GM23338 (cell line): ENCODE results near the gene YIF1A. TPM values are rescaled to one million over a fixed set of nuclear protein-coding genes. Genes with fewer than 3 reads are reported as not detected.
A peak's percentile ranks its signal among the peaks of the same experiment; 100 is the strongest.

Experiments
- ATAC-seq: fragments of 200-7000 bp; cut with Tn5 transposase; 3 replicates; pipeline ENCODE4 v1.9.1; 2020
- DNase-seq: peaks from one replicate; pipeline ENCODE4 v3.0.0-alpha.2; 2015; ENCODE audit warnings: low spot score
- H2AFZ ChIP-seq: fragments of 200-600 bp; sonication (generic); 2 replicates; pipeline ENCODE4 v1.8.0; 2016; ENCODE audit warnings: antibody characterized with exemption, mild to moderate bottlenecking, moderate library complexity
- H3F3A ChIP-seq: fragments of 200-600 bp; sonication (generic); replicated peaks from 2 replicates; pipeline ENCODE4 v1.8.0; 2017; ENCODE audit warnings: antibody characterized with exemption, mixed run types, low read depth
- H3K27ac ChIP-seq: fragments of 200-600 bp; sonication (generic); 2 replicates; pipeline ENCODE4 v1.6.1; 2016; ENCODE audit warnings: low read depth
- H3K27me3 ChIP-seq: fragments of 200-600 bp; sonication (generic); 2 replicates; pipeline ENCODE4 v1.8.0; 2016; ENCODE audit warnings: mild to moderate bottlenecking, mixed run types, moderate library complexity; ENCODE audit not compliant: insufficient read depth
- H3K36me3 ChIP-seq: fragments of 200-600 bp; sonication (generic); 2 replicates; pipeline ENCODE4 v1.8.0; 2016; ENCODE audit warnings: mild to moderate bottlenecking; ENCODE audit not compliant: insufficient read depth
- H3K4me1 ChIP-seq: fragments of 200-600 bp; sonication (generic); 2 replicates; pipeline ENCODE4 v1.8.0; 2016; ENCODE audit warnings: mild to moderate bottlenecking, moderate library complexity; ENCODE audit not compliant: insufficient read depth
- H3K4me2 ChIP-seq: fragments of 200-600 bp; sonication (generic); 2 replicates; pipeline ENCODE4 v1.7.1; 2017; ENCODE audit warnings: mixed run types
- H3K4me3 ChIP-seq: fragments of 200-600 bp; sonication (generic); 2 replicates; pipeline ENCODE4 v1.6.1; 2016; ENCODE audit warnings: mixed run types
- H3K79me2 ChIP-seq: fragments of 200-600 bp; sonication (generic); replicated peaks from 2 replicates; pipeline ENCODE4 v1.8.0; 2017; ENCODE audit warnings: mild to moderate bottlenecking; ENCODE audit not compliant: insufficient read depth
- H3K9me2 ChIP-seq: fragments of 200-600 bp; sonication (generic); 2 replicates; pipeline ENCODE4 v1.8.0; 2017; ENCODE audit not compliant: insufficient read depth
- H4K20me1 ChIP-seq: fragments of 200-600 bp; sonication (generic); replicated peaks from 2 replicates; pipeline ENCODE4 v1.8.0; 2017; ENCODE audit warnings: mild to moderate bottlenecking; ENCODE audit not compliant: insufficient read depth
- H3K27ac Mint-ChIP-seq: 2 replicates; pipeline ENCODE4 v1.8.0; 2020; ENCODE audit warnings: inconsistent platforms, mild to moderate bottlenecking, moderate library complexity, mixed read lengths
- H3K27me3 Mint-ChIP-seq: 3 replicates; pipeline ENCODE4 v1.8.0; 2022; ENCODE audit warnings: low read depth, mild to moderate bottlenecking, moderate library complexity, mixed read lengths, inconsistent platforms; ENCODE audit not compliant: insufficient read depth, poor library complexity
- H3K36me3 Mint-ChIP-seq: 3 replicates; pipeline ENCODE4 v1.8.0; 2021; ENCODE audit warnings: low read depth, mild to moderate bottlenecking, inconsistent platforms, moderate library complexity, mixed read lengths
- H3K4me1 Mint-ChIP-seq: 3 replicates; pipeline ENCODE4 v1.8.0; 2020; ENCODE audit warnings: mild to moderate bottlenecking, inconsistent platforms, mixed read lengths
- H3K4me3 Mint-ChIP-seq: 3 replicates; pipeline ENCODE4 v1.8.0; 2021; ENCODE audit warnings: moderate library complexity, mild to moderate bottlenecking, inconsistent platforms, mixed read lengths
- H3K9me3 Mint-ChIP-seq: 3 replicates; pipeline ENCODE4 v1.8.0; 2020; ENCODE audit warnings: moderate library complexity, mild to moderate bottlenecking, inconsistent platforms, mixed read lengths
- CREB1 ChIP-seq: fragments of 250-450 bp; sonication (Bioruptor Pico); IDR thresholded peaks from 2 replicates; pipeline ENCODE4 v1.5.0; 2020; ENCODE audit warnings: low read depth, mild to moderate bottlenecking, moderate library complexity
- CTCF ChIP-seq, 2 experiments: fragments of 200-600 bp in 1 of 2; sonication (generic) in 1 of 2; conservative IDR thresholded peaks; 2 replicates each; pipeline versions ENCODE4 v1.5.1 to v1.6.1; 2016 to 2017; ENCODE audit warnings: antibody characterized with exemption in 2 of 2, low read depth in 2 of 2, mild to moderate bottlenecking in 2 of 2, moderate library complexity in 1 of 2
- ETS1 ChIP-seq: IDR thresholded peaks from 2 replicates; pipeline ENCODE4 v1.6.1; 2016; ENCODE audit warnings: antibody characterized with exemption
- EZH2 ChIP-seq: fragments of 200-600 bp; sonication (generic); IDR thresholded peaks from one replicate; pipeline ENCODE4 v1.8.0; 2017; ENCODE audit warnings: antibody characterized with exemption, mild to moderate bottlenecking, low read depth; ENCODE audit not compliant: unreplicated experiment
- JUNB ChIP-seq: IDR thresholded peaks from one replicate; pipeline ENCODE4 v1.6.1; 2016; ENCODE audit warnings: antibody characterized with exemption; ENCODE audit not compliant: unreplicated experiment
- POLR2AphosphoS5 ChIP-seq: IDR thresholded peaks from 2 replicates; pipeline ENCODE4 v1.6.1; 2016; ENCODE audit warnings: antibody characterized with exemption, low read depth
- ZNF462 ChIP-seq: fragments of 250-450 bp; sonication (Bioruptor Pico); IDR thresholded peaks from 2 replicates; pipeline ENCODE4 v1.5.0; 2020; ENCODE audit warnings: mild to moderate bottlenecking, moderate library complexity
- polyA plus RNA-seq: library from polyadenylated mRNA; unstranded; fragments of >200 nt; fragmentation: Nextera tagmentation; extraction: Ambion mirVana; gene quantifications from 2 replicates; pipeline ENCODE4 v1.2.1, GENCODE V29; 2016
- total RNA-seq: library from RNA; depleted of rRNA; stranded (reverse); fragments of >200 nt; shearing (Covaris generic); gene quantifications from 2 replicates; pipeline ENCODE4 v1.2.3, GENCODE V29; 2014

Gene YIF1A
- total and polyA plus RNA-seq, 2 experiments from 2014 or later, result 75.6 to 87.0 TPM

GRCh38 chr11:66333220-66333877 lies 44.4 kb upstream of the YIF1A start:
- no peaks in the 10 kb centered on the region for H3K9me2 ChIP-seq
- TF ChIP-seq POLR2AphosphoS5, result no peak
- no peak for TF ChIP-seq EZH2
- TF ChIP-seq CREB1, result no peak
- TF ChIP-seq CTCF (conservative IDR thresholded peaks at IDR 0.05; ENCODE audit: low read depth in 2 of 2), result peak in 1 of 2 experiments; percentile 11; a peak in 1 of 4 replicates
- no peak overlapping the region for H3K4me3 ChIP-seq
- no peak for DNase-seq
- H3K27me3 Mint-ChIP-seq, result peaks cover 13% of the 10 kb centered on the region
- H3K79me2 ChIP-seq, result no peaks in the 10 kb centered on the region
- H3K4me1 Mint-ChIP-seq, result peaks cover 24% of the 10 kb centered on the region
- no peak overlapping the region for H3K4me2 ChIP-seq
- H3K4me3 Mint-ChIP-seq, result no peak overlapping the region
- H3K36me3 Mint-ChIP-seq, result no peaks in the 10 kb centered on the region
- H3K9me3 Mint-ChIP-seq, result no peaks in the 10 kb centered on the region
- no peak overlapping the region for H3K27ac Mint-ChIP-seq
- no peaks in the 10 kb centered on the region for H3K36me3 ChIP-seq
- 0 out of 2 replicates have a peak, but pooled peaks cover 6% of the 10 kb centered on the region for H3F3A ChIP-seq
- no peaks in the 10 kb centered on the region for H3K27me3 ChIP-seq
- ATAC-seq, result no peak
- H2AFZ ChIP-seq, result no peak overlapping the region
- H4K20me1 ChIP-seq, result no peaks in the 10 kb centered on the region
- no peak overlapping the region for H3K27ac ChIP-seq
- H3K4me1 ChIP-seq, result peaks cover 16% of the 10 kb centered on the region; the same call in 1 of the 2 replicates

- Histone ChIP-seq H3K4me3 (no peak overlapping the region), H3F3A (0 out of 2 replicates have a peak, but pooled peaks cover 6% of the 10 kb centered on the region), H3K4me2 (no peak overlapping the region), H3K79me2 (no peaks in the 10 kb centered on the region), H3K9me2 (no peaks in the 10 kb centered on the region), H3K27me3 (no peaks in the 10 kb centered on the region), H3K4me1 (peaks cover 16% of the 10 kb centered on the region; the same call in 1 of the 2 replicates), H3K36me3 (no peaks in the 10 kb centered on the region), H4K20me1 (no peaks in the 10 kb centered on the region), H3K27ac (no peak overlapping the region), H2AFZ (no peak overlapping the region)
- no peak overlapping the region for H3K27ac Mint-ChIP-seq
- H3K4me3 Mint-ChIP-seq, result no peak overlapping the region
- no peaks in the 10 kb centered on the region for H3K36me3 Mint-ChIP-seq
- H3K4me1 Mint-ChIP-seq, result peaks cover 27% of the 10 kb centered on the region
- H3K27me3 Mint-ChIP-seq, result peaks cover 20% of the 10 kb centered on the region
- H3K9me3 Mint-ChIP-seq, result no peaks in the 10 kb centered on the region
- no peak for DNase-seq
- no peak for ATAC-seq
- TF ChIP-seq JUNB (no peak), EZH2 (no peak), ZNF462 (no peak), CREB1 (no peak), ETS1 (no peak), CTCF (conservative IDR thresholded peaks at IDR 0.05; ENCODE audit: low read depth in 2 of 2) (no peak)
These were observed 43.7 kb upstream of the YIF1A start for GRCh38 chr11:66332371-66333219.
